HG02973 (cell line): Measurements from ENCODE around the gene THSD8.
"Not testable (repeated sequence)": the region's sequence is repeated elsewhere in the genome, so short reads cannot be mapped to it uniquely, and the experiment has no call there.

Experiments used
- ATAC-seq: cut with Tn5 transposase; IDR thresholded peaks from one replicate; pipeline ENCODE4 v1.9.1; 2021; ENCODE audit warnings: moderate library complexity; ENCODE audit not compliant: unreplicated experiment

The THSD8 gene

GRCh38 chr19:12821761-12822160 is 19.9 kb downstream of the THSD8 start:
- ATAC-seq: no peak

DNA sequence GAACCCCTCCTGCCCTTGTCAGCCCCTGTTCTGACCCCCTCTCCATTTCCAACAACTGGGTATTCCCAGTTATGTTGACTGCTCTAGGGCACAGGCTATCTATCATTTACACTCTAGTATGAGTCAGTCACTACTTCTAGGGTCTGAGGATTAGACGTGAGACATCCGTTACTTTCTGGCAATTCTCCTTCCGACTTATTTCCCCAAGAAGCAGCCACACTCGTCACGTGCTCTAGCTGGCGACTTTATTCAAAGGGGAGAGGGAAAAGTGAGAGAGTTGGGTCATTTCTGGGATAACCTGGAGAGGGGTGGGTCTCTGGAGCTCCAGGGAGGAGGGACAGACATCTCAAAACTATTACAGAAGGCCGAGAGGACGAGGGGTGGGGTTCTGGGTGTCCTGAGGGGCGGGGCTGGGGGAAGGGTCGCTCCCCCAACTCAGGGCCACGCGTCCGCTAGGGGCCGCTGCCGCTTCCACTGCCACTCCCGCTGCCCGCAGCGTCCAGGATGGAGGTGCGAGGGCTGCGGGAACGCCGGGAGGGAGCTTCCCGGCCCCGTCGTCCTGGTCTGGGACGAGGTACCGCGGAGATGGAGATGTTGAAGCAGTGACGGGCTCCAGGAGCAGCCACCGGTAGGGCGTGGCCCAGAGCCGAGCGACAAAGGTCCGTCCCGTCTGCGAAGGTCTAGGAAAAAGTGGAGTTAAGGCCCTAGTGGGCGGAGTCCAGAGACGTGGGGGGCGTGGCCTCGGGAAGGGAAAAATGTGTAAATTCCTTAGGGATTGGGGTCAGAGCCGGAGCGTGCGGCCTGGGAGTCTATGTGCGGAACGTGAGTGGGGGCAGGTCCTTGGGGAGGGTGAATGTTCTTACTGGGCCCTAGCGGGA is 23.6 kb downstream of the THSD8 start:
- ATAC-seq: no peak

DNA sequence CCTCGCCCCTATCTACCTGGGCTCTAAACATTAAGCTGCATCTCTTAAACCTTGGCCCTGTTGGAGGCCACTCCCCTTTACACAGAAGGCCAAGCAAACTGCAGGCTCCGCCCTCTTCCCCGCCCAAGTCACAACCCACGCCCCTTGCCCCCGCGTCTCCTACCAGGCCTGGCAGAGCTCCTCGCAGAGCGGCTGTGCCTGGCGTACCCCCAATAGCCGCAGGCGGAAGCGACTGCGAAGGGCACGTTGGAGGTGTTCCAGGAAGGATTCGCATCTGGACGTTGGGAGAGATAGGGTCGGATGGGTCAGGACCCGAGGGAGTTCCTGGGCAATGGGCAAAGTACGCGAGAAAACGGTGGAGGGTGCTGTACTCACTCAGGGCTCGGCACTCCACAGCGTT is 26.6 kb downstream of the THSD8 start:
- no peak for ATAC-seq

GRCh38 chr19:12833418-12833737 is 31.5 kb downstream of the THSD8 start:
- ATAC-seq: no peak

- no peak for ATAC-seq
These were observed 32.1 kb downstream of the THSD8 start for GRCh38 chr19:12833738-12834565.

- ATAC-seq: no peak
These were observed 32.7 kb downstream of the THSD8 start, which contains the start of gene RTBDN for GRCh38 chr19:12834566-12834943. TSS of gene RTBDN (minus strand) at chr19:12834579. CDS start at chr19:12829979, 4,600 bp downstream.

DNA sequence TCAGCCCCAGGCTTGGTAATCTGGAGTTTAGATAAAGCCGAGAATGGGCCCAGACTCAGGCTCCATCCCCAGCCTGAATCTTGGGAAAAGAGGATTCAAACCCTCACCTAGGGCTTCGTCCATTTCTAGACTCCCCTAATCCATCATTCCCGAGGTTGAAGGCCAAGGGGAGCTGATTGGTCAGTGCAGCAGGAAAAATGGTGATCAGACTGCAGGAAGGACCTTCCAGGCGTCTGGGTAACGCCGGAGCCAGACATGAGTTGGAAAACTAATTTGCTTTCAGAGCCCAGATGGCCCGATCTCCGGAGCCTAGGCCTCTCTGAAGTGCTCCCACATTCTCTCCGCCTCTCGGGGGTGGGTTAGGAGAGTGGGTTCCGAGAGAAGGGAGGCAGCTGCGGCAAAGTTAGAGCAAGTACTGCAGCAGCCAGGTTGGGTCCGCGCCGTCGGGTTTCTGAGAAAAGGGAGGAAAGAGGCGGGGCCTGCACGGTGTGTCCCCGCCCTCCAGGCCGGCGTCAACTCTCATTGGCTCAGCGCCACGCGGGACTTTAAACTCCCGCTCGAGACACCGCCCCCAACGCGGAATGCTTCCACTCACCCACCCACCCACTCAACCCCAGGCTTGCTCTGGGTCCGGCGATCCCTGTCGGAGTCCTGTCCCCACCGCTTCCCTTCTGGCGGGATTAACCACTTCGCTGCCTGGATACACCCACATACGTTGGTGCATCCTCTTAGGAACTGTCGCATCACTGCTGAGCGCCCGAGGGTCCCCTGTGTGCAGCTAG is 33.3 kb downstream of the THSD8 start:
- ATAC-seq: no peak

DNA sequence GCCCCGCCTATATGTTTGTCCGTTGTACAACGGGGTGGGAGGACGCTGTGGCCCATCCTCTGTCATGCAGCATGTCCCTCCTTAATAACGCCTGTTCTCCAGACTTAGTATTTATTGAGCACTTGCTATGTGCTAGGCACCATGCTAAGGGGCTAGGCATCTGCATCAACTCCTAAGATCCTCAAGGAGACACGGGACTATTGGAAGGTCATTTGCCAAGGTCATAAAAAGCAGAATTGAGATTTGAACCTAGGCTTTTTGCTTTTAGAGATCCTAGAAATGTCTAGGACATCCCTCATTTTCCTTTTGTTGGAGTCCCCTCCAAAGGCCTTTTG is 34.6 kb downstream of the THSD8 start:
- no peak for ATAC-seq

GRCh38 chr19:12837225-12837624 is 35.4 kb downstream of the THSD8 start:
- ATAC-seq: no peak

- no peak for ATAC-seq
These were observed 36.5 kb downstream of the THSD8 start, which contains the start of gene MAST1 for GRCh38 chr19:12838182-12838885. TSS of gene MAST1 (plus strand) at chr19:12838515. CDS start at chr19:12838573, 58 bp downstream.

GRCh38 chr19:12838886-12839756 is 37.3 kb downstream of the THSD8 start:
- ATAC-seq: no peak

DNA sequence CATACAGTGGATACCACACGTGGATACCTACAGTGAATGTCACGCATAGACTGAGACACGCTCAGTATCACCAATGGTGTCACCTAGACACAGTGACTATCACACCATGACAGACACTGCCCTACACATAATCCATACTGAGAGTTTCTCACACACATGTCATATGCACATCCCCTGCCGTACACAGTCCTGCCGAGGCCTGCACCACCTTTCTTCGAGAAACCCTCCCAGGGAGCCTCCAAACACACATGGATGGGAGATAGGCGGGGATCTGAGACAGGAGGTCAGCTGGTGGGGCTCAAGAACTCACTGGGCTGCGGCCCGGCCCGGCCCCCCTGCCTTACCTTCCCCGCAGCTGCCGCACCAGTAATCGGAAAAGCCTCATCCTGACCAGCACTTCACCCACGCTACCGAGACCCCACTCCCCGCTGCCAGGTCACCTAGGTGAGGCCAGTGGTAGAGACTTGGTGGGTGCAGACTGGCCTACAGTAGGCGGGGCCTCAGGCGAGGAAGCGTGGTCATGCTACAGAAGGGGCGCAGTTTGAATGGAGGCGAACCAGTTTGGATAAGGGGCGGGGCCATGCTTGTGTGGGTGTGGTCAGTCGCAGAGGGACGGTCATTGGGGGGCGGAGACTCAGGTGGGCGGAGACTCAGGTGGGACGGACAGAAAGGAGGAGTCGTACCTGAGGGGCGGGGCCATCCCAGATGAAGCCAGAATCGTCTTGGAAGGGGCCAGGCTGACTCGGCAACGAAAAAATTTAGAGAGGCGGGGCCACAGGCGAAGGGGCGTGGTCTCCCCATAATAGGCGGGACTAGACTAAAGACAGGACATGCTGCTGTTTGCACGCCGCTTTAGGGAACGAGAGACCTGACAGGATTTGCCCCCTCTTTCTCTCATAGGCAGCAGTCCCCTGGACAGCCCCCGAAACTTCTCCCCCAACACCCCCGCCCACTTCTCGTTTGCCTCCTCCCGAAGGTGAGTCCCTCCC is 38.5 kb downstream of the THSD8 start:
- no peak for ATAC-seq

DNA sequence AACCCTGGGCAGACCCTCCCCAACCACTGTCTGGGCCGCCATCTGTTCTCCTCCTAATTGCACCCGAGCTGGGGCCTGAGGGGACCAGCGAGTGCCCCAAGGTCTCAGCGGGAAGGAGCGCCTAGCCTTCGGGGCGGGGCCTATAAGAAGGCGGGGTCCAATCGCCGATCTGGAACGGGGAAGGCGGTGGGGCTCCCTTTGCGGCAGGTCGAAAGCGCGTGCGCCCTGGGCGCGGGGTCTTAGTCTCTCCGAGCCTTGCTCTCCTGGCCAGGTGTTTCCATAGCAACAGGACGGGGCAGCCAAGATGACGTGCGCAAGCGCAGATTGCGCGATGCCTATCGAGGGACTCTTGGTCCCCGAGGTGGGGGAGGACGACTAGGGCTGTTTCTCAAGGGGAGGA is 39.2 kb downstream of the THSD8 start:
- no peak for ATAC-seq

- ATAC-seq: no peak
These were observed 40.6 kb downstream of the THSD8 start for GRCh38 chr19:12842511-12842910.

DNA sequence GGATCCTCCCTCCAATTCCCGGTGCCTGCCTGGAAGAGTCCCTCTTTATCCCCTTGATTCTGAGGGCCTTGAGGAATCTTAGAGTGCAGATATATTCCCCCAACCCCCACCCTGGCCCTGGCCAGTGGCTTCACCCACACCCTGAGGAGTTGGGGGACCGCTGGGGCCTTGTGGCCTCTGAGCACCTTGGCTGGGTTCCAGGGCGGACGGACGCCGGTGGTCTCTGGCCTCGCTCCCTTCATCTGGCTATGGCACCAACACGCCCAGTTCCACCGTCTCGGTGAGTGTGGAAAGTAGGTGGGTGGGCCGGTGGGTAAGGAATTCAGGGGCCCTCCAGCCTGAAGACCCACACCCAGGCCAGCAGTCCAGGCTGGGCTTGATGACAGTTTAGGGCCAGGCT is 41.5 kb downstream of the THSD8 start:
- no peak for ATAC-seq

GRCh38 chr19:12843999-12844732 is 42.3 kb downstream of the THSD8 start:
- no peak for ATAC-seq

DNA sequence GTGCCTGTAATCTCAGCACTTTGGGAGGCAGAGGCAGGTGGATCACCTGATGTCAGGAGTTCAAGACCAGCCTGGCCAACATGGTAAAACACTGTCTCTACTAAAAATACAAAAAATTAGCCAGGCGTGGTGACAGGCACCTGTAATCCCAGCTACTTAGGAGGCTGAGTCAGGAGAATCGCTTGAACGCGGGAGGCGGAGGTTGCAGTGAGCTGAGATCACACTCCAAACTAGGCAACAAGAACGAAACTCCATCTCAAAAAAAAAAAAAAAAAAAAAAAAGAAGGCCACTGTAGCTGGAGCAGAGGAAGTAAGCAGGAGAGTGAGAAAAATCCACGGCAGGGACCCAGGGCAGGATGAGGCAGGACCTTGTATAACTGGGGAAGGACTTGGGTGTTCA is 44.7 kb downstream of the THSD8 start:
- not testable (repeated sequence) for ATAC-seq
